Loucy (cell line): ENCODE data around the gene TRAF2.

Experiments used
- H2AFZ ChIP-seq: fragments of 200-600 bp; sonication (generic); 2 replicates; pipeline ENCODE4 v1.6.0; 2016; ENCODE audit warnings: antibody characterized with exemption, mild to moderate bottlenecking, low read length, moderate library complexity
- H3F3A ChIP-seq: fragments of 200-600 bp; 2 replicates; pipeline ENCODE4 v1.6.0; 2016; ENCODE audit warnings: antibody characterized with exemption, low read depth, mild to moderate bottlenecking
- H3K27me3 ChIP-seq: fragments of 200-600 bp; sonication (generic); 2 replicates; pipeline ENCODE4 v1.6.1; 2014; ENCODE audit warnings: low read length, mild to moderate bottlenecking; ENCODE audit not compliant: insufficient read depth, poor library complexity, severe bottlenecking
- H3K36me3 ChIP-seq: fragments of 200-600 bp; sonication (generic); 2 replicates; pipeline ENCODE4 v1.6.1; 2016; ENCODE audit warnings: low read length; ENCODE audit not compliant: insufficient read depth
- H3K4me1 ChIP-seq: fragments of 200-600 bp; sonication (generic); 2 replicates; pipeline ENCODE4 v1.5.1; 2014; ENCODE audit warnings: low read length, mild to moderate bottlenecking; ENCODE audit not compliant: insufficient read depth, poor library complexity, severe bottlenecking
- H3K4me2 ChIP-seq: fragments of 200-600 bp; sonication (generic); 2 replicates; pipeline ENCODE4 v1.6.0; 2014; ENCODE audit warnings: antibody characterized with exemption, low read length, low read depth, mild to moderate bottlenecking; ENCODE audit not compliant: poor library complexity, severe bottlenecking
- H3K4me3 ChIP-seq: fragments of 200-600 bp; sonication (generic); 2 replicates; pipeline ENCODE4 v1.5.1; 2014; ENCODE audit warnings: low read length, mild to moderate bottlenecking, mixed read lengths; ENCODE audit not compliant: poor library complexity, severe bottlenecking
- H3K79me2 ChIP-seq: fragments of 200-600 bp; sonication (generic); 2 replicates; pipeline ENCODE4 v1.6.1; 2014; ENCODE audit warnings: low read length; ENCODE audit not compliant: insufficient read depth
- H3K9ac ChIP-seq: fragments of 200-600 bp; sonication (generic); 2 replicates; pipeline ENCODE4 v1.6.0; 2014; ENCODE audit warnings: mild to moderate bottlenecking, low read depth, low read length, moderate library complexity; ENCODE audit not compliant: poor library complexity, severe bottlenecking
- H3K9me2 ChIP-seq: fragments of 200-600 bp; sonication (generic); replicated peaks from 2 replicates; pipeline ENCODE4 v1.6.1; 2016; ENCODE audit warnings: low read depth, low read length, mixed read lengths
- H3K9me3 ChIP-seq: fragments of 200-600 bp; sonication (generic); 2 replicates; pipeline ENCODE4 v1.6.1; 2014; ENCODE audit warnings: mild to moderate bottlenecking, antibody characterized with exemption, low read length, low read depth; ENCODE audit not compliant: insufficient read depth
- H4K20me1 ChIP-seq: fragments of 200-600 bp; sonication (generic); 2 replicates; pipeline ENCODE4 v1.6.0; 2014; ENCODE audit warnings: antibody characterized with exemption, low read length, mild to moderate bottlenecking; ENCODE audit not compliant: insufficient read depth, poor library complexity, severe bottlenecking
- EZH2phosphoT487 ChIP-seq: fragments of 200-600 bp; IDR thresholded peaks from 2 replicates; pipeline ENCODE4 v1.6.1; 2018; ENCODE audit warnings: antibody characterized with exemption, mild to moderate bottlenecking, moderate library complexity, borderline replicate concordance
- TF ChIP-seq, protein P1 (sequence below): fragments of 200-600 bp; sonication (generic); conservative IDR thresholded peaks from 2 replicates; pipeline ENCODE4 v1.5.1; 2014; ENCODE audit warnings: mild to moderate bottlenecking, antibody characterized with exemption, low read length

TRAF2 gene

DNA sequence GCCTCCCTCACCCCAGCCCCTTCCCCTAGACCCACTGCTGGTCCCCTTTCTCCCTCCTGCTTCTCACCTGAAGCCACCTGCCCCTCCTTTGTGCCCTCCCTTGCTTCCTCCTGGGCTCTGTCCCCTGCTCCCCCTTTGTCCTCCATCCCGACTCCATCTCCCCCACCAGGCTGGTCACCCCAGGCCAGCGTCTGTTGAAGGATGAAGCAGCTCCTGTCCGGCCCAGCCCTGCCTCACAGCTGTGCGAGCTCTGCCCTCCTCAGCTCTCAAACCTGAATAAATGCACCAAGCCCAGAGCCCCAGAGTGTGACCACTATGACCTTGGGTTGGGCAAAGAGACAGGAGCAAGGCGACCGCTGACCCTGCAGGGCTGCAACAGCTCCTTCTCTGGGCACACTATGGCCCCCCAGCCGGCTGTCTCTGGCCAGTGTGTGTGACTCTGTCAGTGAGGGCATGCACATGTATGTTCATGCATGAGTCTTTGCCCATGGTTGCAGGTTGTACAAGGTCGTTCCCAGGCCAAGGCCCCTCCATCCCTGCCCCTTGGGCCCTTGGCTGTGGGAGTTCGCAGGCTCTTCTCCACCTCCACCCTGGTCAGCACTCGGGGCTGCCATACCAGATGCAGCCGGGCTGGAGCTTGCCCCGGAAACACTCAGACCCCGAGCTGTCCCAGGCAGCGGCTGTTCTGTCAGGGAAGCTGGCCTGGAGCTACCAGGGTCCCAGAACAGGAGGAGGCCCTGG is 69.1 kb downstream of the TRAF2 start:
- no peak overlapping the region for H3K4me3 ChIP-seq
- no peak for TF ChIP-seq EZH2phosphoT487
- TF ChIP-seq, protein P1, sequence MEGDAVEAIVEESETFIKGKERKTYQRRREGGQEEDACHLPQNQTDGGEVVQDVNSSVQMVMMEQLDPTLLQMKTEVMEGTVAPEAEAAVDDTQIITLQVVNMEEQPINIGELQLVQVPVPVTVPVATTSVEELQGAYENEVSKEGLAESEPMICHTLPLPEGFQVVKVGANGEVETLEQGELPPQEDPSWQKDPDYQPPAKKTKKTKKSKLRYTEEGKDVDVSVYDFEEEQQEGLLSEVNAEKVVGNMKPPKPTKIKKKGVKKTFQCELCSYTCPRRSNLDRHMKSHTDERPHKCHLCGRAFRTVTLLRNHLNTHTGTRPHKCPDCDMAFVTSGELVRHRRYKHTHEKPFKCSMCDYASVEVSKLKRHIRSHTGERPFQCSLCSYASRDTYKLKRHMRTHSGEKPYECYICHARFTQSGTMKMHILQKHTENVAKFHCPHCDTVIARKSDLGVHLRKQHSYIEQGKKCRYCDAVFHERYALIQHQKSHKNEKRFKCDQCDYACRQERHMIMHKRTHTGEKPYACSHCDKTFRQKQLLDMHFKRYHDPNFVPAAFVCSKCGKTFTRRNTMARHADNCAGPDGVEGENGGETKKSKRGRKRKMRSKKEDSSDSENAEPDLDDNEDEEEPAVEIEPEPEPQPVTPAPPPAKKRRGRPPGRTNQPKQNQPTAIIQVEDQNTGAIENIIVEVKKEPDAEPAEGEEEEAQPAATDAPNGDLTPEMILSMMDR: no peak

DNA sequence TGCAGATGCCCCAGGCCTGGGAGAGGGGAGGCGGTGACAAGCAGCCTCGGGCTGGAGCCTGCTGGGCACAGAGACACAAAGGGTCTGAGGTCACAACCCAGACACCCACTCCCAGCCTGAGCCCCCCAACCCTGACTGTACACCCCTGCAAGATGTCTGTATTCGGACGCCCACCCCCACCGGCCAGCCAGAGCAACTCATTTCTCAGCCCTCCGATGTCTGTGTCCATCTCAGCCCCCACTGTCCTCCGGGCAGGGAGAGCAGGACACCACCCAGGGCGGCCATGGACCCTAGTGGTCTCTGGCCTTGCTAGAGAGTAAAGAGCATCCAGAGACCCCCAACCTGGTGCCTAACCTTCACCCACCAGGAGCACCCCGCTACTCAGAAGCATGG is 69.6 kb downstream of the TRAF2 start:
- no peak for TF ChIP-seq EZH2phosphoT487
- TF ChIP-seq, protein P1: no peak
- H3K4me3 ChIP-seq: no peak overlapping the region
- H3K9ac ChIP-seq: no peak overlapping the region
- no peaks in the 10 kb centered on the region for H3K27me3 ChIP-seq
- no peaks in the 10 kb centered on the region for H4K20me1 ChIP-seq
- no peaks in the 10 kb centered on the region for H3K9me3 ChIP-seq
- no peaks in the 10 kb centered on the region for H3F3A ChIP-seq
- no peaks in the 10 kb centered on the region for H3K4me1 ChIP-seq
- no peaks in the 10 kb centered on the region for H3K9me2 ChIP-seq
- no peaks in the 10 kb centered on the region for H3K36me3 ChIP-seq
- H2AFZ ChIP-seq: no peak overlapping the region
- H3K4me2 ChIP-seq: no peak overlapping the region
- no peaks in the 10 kb centered on the region for H3K79me2 ChIP-seq

More for the DNA sequence above, 69.1 kb downstream of the TRAF2 start:
- no peaks in the 10 kb centered on the region for H3F3A ChIP-seq
- H3K79me2 ChIP-seq: no peaks in the 10 kb centered on the region
- no peak overlapping the region for H3K4me2 ChIP-seq
- H3K27me3 ChIP-seq: no peaks in the 10 kb centered on the region
- H4K20me1 ChIP-seq: no peaks in the 10 kb centered on the region
- no peak overlapping the region for H2AFZ ChIP-seq
- H3K9ac ChIP-seq: no peak overlapping the region
- H3K9me2 ChIP-seq: no peaks in the 10 kb centered on the region
- H3K9me3 ChIP-seq: no peaks in the 10 kb centered on the region
- no peaks in the 10 kb centered on the region for H3K36me3 ChIP-seq
- H3K4me1 ChIP-seq: peaks cover 4% of the 10 kb centered on the region

DNA sequence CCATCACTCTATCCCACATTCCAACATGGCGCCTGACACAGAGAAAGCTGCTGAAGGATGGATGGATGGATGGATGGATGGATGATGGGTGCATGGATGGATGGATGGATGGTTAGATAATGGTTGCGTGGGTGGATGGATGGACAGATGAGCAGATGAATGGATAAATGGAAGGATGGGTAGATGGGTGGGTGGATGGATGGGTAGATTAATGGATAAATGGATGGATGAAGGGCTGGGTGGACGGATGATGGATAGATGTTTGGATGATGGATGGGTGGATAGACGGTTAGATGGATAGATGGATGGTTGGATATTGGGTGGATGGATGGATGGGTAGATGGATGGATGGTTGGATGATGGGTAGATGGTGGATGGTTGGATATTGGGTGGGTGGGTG is 70.3 kb downstream of the TRAF2 start:
- Histone ChIP-seq H3K4me2 (no peak overlapping the region), H3K4me1 (no peaks in the 10 kb centered on the region), H2AFZ (no peak overlapping the region), H3K36me3 (no peaks in the 10 kb centered on the region), H3K9me2 (no peaks in the 10 kb centered on the region), H3K9me3 (no peaks in the 10 kb centered on the region), H3F3A (no peaks in the 10 kb centered on the region), H3K9ac (no peak overlapping the region), H3K4me3 (no peak overlapping the region), H4K20me1 (no peaks in the 10 kb centered on the region), H3K27me3 (no peaks in the 10 kb centered on the region), H3K79me2 (no peaks in the 10 kb centered on the region)
- TF ChIP-seq, protein P1: no peak
- TF ChIP-seq EZH2phosphoT487: no peak
